Measurements from ENCODE around the gene SLC26A9. TPM values are rescaled to one million over a fixed set of nuclear protein-coding genes. Genes with fewer than 3 reads are reported as not detected.

SLC26A9 gene
- total and polyA plus RNA-seq, 2 donors (not counting 3 experiments of a cell fraction or from before 2014, with no cell fraction given) = 0.10 to 0.20 TPM

DNA sequence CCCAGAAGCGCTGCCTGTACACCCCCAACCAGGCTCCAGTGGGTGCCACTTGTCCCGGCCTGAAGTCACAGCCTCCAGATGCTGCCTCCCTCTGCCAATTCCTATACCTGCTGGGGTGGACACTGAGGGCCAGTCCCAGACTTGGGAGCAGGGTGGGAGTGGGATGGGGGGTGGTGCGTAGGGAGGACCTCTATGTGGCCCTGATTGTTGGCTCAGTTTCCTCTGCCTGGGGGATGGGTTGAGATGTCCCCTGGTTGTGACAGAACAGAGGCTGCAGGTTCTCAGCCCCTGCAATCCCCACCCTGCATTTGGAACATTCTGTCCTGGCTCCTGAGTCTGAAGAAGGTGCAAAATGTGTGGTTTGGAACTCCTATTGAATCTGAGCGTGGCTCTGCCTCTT lies 32.8 kb upstream of the SLC26A9 start:
- Histone ChIP-seq H3K9me1 (replicated peaks; ENCODE audit: control insufficient read depth, extremely low read depth, insufficient read depth, low read length) (no peaks in the 10 kb centered on the region), H3K79me2 (ENCODE audit: control insufficient read depth, insufficient read depth, low read length) (no peaks in the 10 kb centered on the region), H2AFZ (ENCODE audit: low read depth, low read length) (no peak overlapping the region), H3K27me3 (ENCODE audit: control insufficient read depth in 2 of 2, insufficient read depth in 2 of 2, low read length in 2 of 2) (no peaks in the 10 kb centered on the region), H3K9me3 (replicated peaks; ENCODE audit: control insufficient read depth, insufficient read depth, low read length) (no peaks in the 10 kb centered on the region), H3K27ac (ENCODE audit: insufficient read depth, low read depth, low read length) (no peak overlapping the region), H3K4me1 (ENCODE audit: control insufficient read depth, extremely low read depth, insufficient read depth, low read length) (peaks cover 5% of the 10 kb centered on the region), H3K4me2 (ENCODE audit: insufficient read depth, low read length) (no peak overlapping the region), H3K4me3 (replicated peaks in 1 of 3; ENCODE audit: insufficient read depth in 1 of 3, low read depth in 1 of 3, low read length in 3 of 3) (no peak overlapping the region), H3K9ac (replicated peaks; ENCODE audit: extremely low read depth, insufficient read depth, low read length) (no peak overlapping the region), H4K20me1 (replicated peaks; ENCODE audit: control insufficient read depth, extremely low read depth, insufficient read depth, low read length) (no peaks in the 10 kb centered on the region), H3K36me3 (ENCODE audit: control insufficient read depth in 2 of 2, extremely low read depth in 1 of 2, insufficient read depth in 2 of 2, low read length in 2 of 2) (no peaks in the 10 kb centered on the region)
- no TSS peak for BruUV-seq (replicated peaks)
- CTCF ChIA-PET = interaction anchor here (1.8 to 12.0 kb wide), 6 partner anchors 10 to 200 kb away, joined by 30 to 1606 read pairs (median 88); partner anchors contain the start of gene RAB29
- FAIRE-seq = no peak
- POLR2A ChIA-PET = no interaction called here
- dilution Hi-C loops (cut with MboI; ENCODE audit: extremely low pct_ligation_motif_present, low sequenced_read_pairs) = loop anchor here (25.0 kb wide), 1 partner anchor 136 kb away; the partner anchor contains the start of gene AVPR1B
- intact Hi-C loops (cut with micrococcal nuclease) = no loop called here
- TF ChIP-seq JUN (IDR thresholded peaks at IDR 0.05; ENCODE audit: borderline replicate concordance, insufficient read depth, insufficient read length, low read depth) (no peak), POLR2AphosphoS5 (IDR thresholded peaks at IDR 0.05; ENCODE audit: insufficient read depth, low read depth, low read length) (no peak), MYC (IDR thresholded peaks at IDR 0.05; ENCODE audit: low read depth, low read length) (no peak), FOS (IDR thresholded peaks at IDR 0.05; ENCODE audit: borderline replicate concordance, insufficient read depth, low read length) (no peak), EZH2 (IDR thresholded peaks at IDR 0.05; ENCODE audit: borderline replicate concordance, low read depth, low read length, severe bottlenecking) (no peak), POLR2A (IDR thresholded peaks at IDR 0.05; ENCODE audit: low read depth, low read length) (no peak), GATA2 (IDR thresholded peaks at IDR 0.05; ENCODE audit: insufficient read depth, insufficient read length, low read depth, low read length) (no peak)
- TF ChIP-seq, protein P1, sequence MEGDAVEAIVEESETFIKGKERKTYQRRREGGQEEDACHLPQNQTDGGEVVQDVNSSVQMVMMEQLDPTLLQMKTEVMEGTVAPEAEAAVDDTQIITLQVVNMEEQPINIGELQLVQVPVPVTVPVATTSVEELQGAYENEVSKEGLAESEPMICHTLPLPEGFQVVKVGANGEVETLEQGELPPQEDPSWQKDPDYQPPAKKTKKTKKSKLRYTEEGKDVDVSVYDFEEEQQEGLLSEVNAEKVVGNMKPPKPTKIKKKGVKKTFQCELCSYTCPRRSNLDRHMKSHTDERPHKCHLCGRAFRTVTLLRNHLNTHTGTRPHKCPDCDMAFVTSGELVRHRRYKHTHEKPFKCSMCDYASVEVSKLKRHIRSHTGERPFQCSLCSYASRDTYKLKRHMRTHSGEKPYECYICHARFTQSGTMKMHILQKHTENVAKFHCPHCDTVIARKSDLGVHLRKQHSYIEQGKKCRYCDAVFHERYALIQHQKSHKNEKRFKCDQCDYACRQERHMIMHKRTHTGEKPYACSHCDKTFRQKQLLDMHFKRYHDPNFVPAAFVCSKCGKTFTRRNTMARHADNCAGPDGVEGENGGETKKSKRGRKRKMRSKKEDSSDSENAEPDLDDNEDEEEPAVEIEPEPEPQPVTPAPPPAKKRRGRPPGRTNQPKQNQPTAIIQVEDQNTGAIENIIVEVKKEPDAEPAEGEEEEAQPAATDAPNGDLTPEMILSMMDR (IDR thresholded peaks at IDR 0.05; ENCODE audit: extremely low read depth in 1 of 2, insufficient read depth in 1 of 2, low read depth in 1 of 2, low read length in 2 of 2) = no peak
- TF ChIP-seq, protein P2, sequence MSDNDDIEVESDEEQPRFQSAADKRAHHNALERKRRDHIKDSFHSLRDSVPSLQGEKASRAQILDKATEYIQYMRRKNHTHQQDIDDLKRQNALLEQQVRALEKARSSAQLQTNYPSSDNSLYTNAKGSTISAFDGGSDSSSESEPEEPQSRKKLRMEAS (IDR thresholded peaks at IDR 0.05; ENCODE audit: insufficient read depth, insufficient read length) = no peak
- no peak for DNase-seq (ENCODE audit: low read depth, low spot score)
